ENCODE measurements around the gene RRAS. TPM values are rescaled to one million over a fixed set of nuclear protein-coding genes. Genes with fewer than 3 reads are reported as not detected.

Gene RRAS
- total RNA-seq: 6.5 TPM

GRCh38 chr19:49640113-49640898 lies at the start of gene RRAS:
Gene RRAS (minus strand): TSS chr19:49640143. CDS start chr19:49640098, 45 bp downstream.

GRCh38 chr19:49689133-49690078 lies 49.5 kb upstream of the RRAS start, which contains the start of gene ADM5:
Gene ADM5 (plus strand): TSS chr19:49689594. CDS start chr19:49689838, 244 bp downstream.

DNA sequence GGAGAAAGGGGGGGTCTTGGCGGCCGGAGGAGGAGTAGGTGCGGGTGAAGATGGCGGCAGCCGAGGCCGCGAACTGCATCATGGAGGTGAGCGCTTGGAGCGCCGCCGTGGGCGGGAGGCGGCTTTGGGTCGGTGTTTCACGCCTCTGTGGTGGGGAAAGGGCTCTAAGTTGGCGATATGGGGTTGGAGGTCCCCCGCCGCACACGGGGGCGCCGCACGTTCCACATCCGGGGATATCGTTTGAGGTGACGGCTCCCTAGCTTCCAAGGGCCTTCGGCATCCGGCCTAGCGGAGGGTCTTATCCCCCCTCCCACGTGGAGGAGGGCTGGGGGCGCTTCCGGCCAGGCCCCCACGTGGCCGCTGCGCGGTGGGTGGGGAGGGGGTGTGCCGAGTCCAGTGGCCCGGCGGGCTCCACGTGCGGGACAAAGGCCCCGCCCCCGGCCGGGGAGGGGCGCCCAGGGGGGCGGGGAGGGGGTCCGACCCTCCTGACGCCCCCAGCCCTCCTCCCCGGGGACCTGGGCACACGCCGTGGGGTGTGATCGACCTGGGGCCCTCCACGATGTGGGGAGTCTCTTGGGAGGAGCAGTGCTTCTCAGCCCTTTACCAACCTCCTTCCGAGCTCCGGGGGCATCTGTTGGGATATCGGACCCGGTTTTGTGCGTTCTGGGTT lies 37.4 kb upstream of the RRAS start, which contains the start of gene PRMT1:
Gene PRMT1, plus strand, starts transcription at position 41 of the 670 bp plus-strand sequence. Its CDS starts 10 bp downstream, at position 51.

DNA sequence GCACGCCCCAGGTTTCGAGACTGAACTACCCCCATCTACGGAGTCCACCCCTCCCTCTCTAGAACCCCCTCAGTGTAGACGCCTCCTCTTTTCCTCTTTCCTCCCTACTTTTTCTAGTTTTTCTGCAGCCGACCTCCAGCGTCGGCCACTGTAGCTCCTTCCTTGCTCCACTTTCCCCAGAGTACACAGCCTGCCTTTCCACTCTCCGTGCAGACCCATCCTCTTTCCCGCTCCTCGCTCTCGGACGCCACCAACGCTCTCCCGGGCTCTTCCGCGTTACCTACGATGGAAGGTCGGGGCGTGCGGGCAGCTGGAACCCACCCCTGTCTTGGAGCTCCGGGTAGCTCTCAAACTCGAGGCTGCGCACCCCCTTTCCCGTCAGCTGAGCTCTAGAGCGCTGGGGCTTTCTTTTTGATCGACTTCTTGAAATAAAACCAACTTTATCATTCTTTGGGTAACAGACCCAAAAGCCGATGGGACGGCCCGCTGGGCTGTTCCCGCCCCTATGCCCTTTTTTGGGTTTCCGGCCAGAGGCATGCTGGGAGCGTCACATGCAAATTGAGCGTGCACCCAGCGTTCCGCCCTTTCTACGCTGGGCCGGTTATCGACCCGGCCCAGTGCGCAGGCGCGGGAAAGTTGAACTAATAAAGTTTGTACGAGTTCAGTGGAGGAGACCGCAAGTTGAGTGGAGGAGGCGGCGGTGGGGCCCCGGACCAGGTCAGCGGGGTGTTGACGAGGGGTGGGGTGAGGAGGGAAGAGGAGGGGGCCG lies 25.6 kb upstream of the RRAS start, which contains the start of the genes BCL2L12 and IRF3:
Gene BCL2L12, plus strand, starts transcription at position 583 of the 769 bp plus-strand sequence. CDS start 760 bp downstream, outside the sequence.
Gene IRF3, minus strand, starts transcription at position 507 of the 769 bp plus-strand sequence. CDS start 1,019 bp downstream, outside the sequence.

GRCh38 chr19:49641688-49642491 lies 1.9 kb upstream of the RRAS start, which contains the start of gene SCAF1:
Gene SCAF1 (plus strand): TSS chr19:49642209. CDS start chr19:49645027, 2,818 bp downstream.

GRCh38 chr19:49590971-49591730 lies 48.8 kb downstream of the RRAS start, which contains the start of gene PRR12:
Gene PRR12 (plus strand): TSS chr19:49591182. CDS start chr19:49591655, 473 bp downstream.

Other genes starting within 250 kb of the RRAS start
- not detected for gene PTH2, start 216.7 kb downstream of the RRAS start, total RNA-seq
- not detected for gene GFY, start 214.8 kb downstream of the RRAS start, total RNA-seq
- 78.0 TPM for gene SLC17A7, start 198.6 kb downstream of the RRAS start, total RNA-seq
- gene PIH1D1, start 188.3 kb downstream of the RRAS start, total RNA-seq: 77.4 TPM
- gene ALDH16A1, start 186.9 kb downstream of the RRAS start, total RNA-seq: 24.0 TPM
- gene FLT3LG, start 165.9 kb downstream of the RRAS start, total RNA-seq: 1.3 TPM
- 1,223 TPM for gene RPL13A, start 152.5 kb downstream of the RRAS start, total RNA-seq
- 4,219 TPM for gene RPS11, start 143.7 kb downstream of the RRAS start, total RNA-seq
- gene FCGRT, start 127.5 kb downstream of the RRAS start, total RNA-seq: 94.0 TPM
- 58.3 TPM for gene RCN3, start 112.1 kb downstream of the RRAS start, total RNA-seq
- gene NOSIP, start 59.6 kb downstream of the RRAS start, total RNA-seq: 38.8 TPM
- 0.77 TPM for gene PRRG2, start 58.8 kb downstream of the RRAS start, total RNA-seq
- 15.8 TPM for gene PRR12, start 49.0 kb downstream of the RRAS start, total RNA-seq
- 28.2 TPM for gene SCAF1, start 2.1 kb upstream of the RRAS start, total RNA-seq
- gene IRF3, start 25.7 kb upstream of the RRAS start, total RNA-seq: 51.1 TPM
- gene BCL2L12, start 25.8 kb upstream of the RRAS start, total RNA-seq: 3.1 TPM
- 298 TPM for gene PRMT1, start 37.1 kb upstream of the RRAS start, total RNA-seq
- gene ADM5, start 49.5 kb upstream of the RRAS start, total RNA-seq: 0.77 TPM
- gene CPT1C, start 51.0 kb upstream of the RRAS start, total RNA-seq: 40.4 TPM
- 0.22 TPM for gene TSKS, start 123.2 kb upstream of the RRAS start, total RNA-seq
- gene AP2A1, start 126.9 kb upstream of the RRAS start, total RNA-seq: 61.0 TPM
- 38.7 TPM for gene FUZ, start 173.1 kb upstream of the RRAS start, total RNA-seq
- gene MED25, start 178.1 kb upstream of the RRAS start, total RNA-seq: 44.2 TPM
- gene PTOV1, start 211.0 kb upstream of the RRAS start, total RNA-seq: 126 TPM
- gene PNKP, start 227.4 kb upstream of the RRAS start, total RNA-seq: 49.9 TPM
- gene AKT1S1, start 237.2 kb upstream of the RRAS start, total RNA-seq: 7.8 TPM
- 24.8 TPM for gene TBC1D17, start 237.6 kb upstream of the RRAS start, total RNA-seq

Data from camera-type eye (tissue), 1 donor.